ENCODE data around the gene ENTREP3.

ENTREP3 gene

GRCh38 chr1:155202731-155203515 lies 52.4 kb downstream of the ENTREP3 start:
- H3K4me1 Mint-ChIP-seq, result peaks cover 20% of the 10 kb centered on the region
- H3K27ac Mint-ChIP-seq, result peak overlapping the region; percentile 79
- no peak for TF ChIP-seq CTCF (IDR thresholded peaks at IDR 0.05)
- H3K9me3 Mint-ChIP-seq, result no peaks in the 10 kb centered on the region
- DNase-seq, result no peak
- H3K36me3 Mint-ChIP-seq (ENCODE audit: low read depth), result peaks cover 21% of the 10 kb centered on the region
- no peaks in the 10 kb centered on the region for H3K27me3 Mint-ChIP-seq (ENCODE audit: low read depth, poor library complexity)
- no peak overlapping the region for H3K4me3 Mint-ChIP-seq

- TF ChIP-seq CTCF (IDR thresholded peaks at IDR 0.05), result no peak
- DNase-seq, result no peak
- Mint-ChIP-seq H3K27me3 (ENCODE audit: low read depth, poor library complexity) (no peaks in the 10 kb centered on the region), H3K4me1 (peaks cover 14% of the 10 kb centered on the region), H3K9me3 (no peaks in the 10 kb centered on the region), H3K36me3 (ENCODE audit: low read depth) (peaks cover 27% of the 10 kb centered on the region), H3K4me3 (no peak overlapping the region), H3K27ac (peak overlapping the region; percentile 79)
Observed at GRCh38 chr1:155202198-155202597, 53.1 kb downstream of the ENTREP3 start.

- no peak overlapping the region for H3K27ac Mint-ChIP-seq
- H3K4me1 Mint-ChIP-seq, result peaks cover 14% of the 10 kb centered on the region
- no peak for TF ChIP-seq CTCF (IDR thresholded peaks at IDR 0.05)
- H3K4me3 Mint-ChIP-seq, result no peak overlapping the region
- H3K27me3 Mint-ChIP-seq (ENCODE audit: low read depth, poor library complexity), result no peaks in the 10 kb centered on the region
- H3K9me3 Mint-ChIP-seq, result no peaks in the 10 kb centered on the region
- DNase-seq, result no peak
- peaks cover 36% of the 10 kb centered on the region for H3K36me3 Mint-ChIP-seq (ENCODE audit: low read depth)
Observed at GRCh38 chr1:155200920-155201319, 54.4 kb downstream of the ENTREP3 start.

GRCh38 chr1:155199792-155200191 lies 55.5 kb downstream of the ENTREP3 start:
- Mint-ChIP-seq H3K9me3 (no peaks in the 10 kb centered on the region), H3K4me1 (peaks cover 21% of the 10 kb centered on the region), H3K27ac (peak overlapping the region; percentile 51), H3K27me3 (ENCODE audit: low read depth, poor library complexity) (no peaks in the 10 kb centered on the region), H3K36me3 (ENCODE audit: low read depth) (peaks cover 36% of the 10 kb centered on the region), H3K4me3 (no peak overlapping the region)
- no peak for TF ChIP-seq CTCF (IDR thresholded peaks at IDR 0.05)
- no peak for DNase-seq

GRCh38 chr1:155198547-155198906 lies 56.8 kb downstream of the ENTREP3 start:
- Mint-ChIP-seq H3K9me3 (no peaks in the 10 kb centered on the region), H3K4me3 (no peak overlapping the region), H3K27ac (no peak overlapping the region), H3K36me3 (ENCODE audit: low read depth) (peaks cover 35% of the 10 kb centered on the region), H3K27me3 (ENCODE audit: low read depth, poor library complexity) (peaks cover 3% of the 10 kb centered on the region), H3K4me1 (peaks cover 30% of the 10 kb centered on the region)
- TF ChIP-seq CTCF (IDR thresholded peaks at IDR 0.05), result no peak
- no peak for DNase-seq

Data from nephron progenitor cell (in vitro differentiated cells).